SK-N-SH (cell line): ENCODE results near the gene APRT. TPM values are rescaled to one million over a fixed set of nuclear protein-coding genes. Genes with fewer than 3 reads are reported as not detected.

ENCODE experiments used
- CTCF ChIA-PET: fragments of 300-600, 350-600 bp; formaldehyde crosslinking; extraction: SDS; loops from one replicate; lab custom pipeline; 2021; lab: Yijun Ruan, JAX
- POLR2A ChIA-PET: fragments of 350-600 bp; sonication (Branson Sonifier 250); formaldehyde crosslinking; extraction: SDS; loops from one replicate; lab custom pipeline; 2020; ENCODE audit warnings: antibody characterized with exemption, inconsistent platforms; lab: Yijun Ruan, JAX
- DNase-seq: peaks from one replicate; pipeline ENCODE4 v3.0.0; 2012
- H2AFZ ChIP-seq: fragments of 200-600 bp; sonication (generic); 2 replicates; pipeline ENCODE4 v1.8.1; 2016; ENCODE audit warnings: antibody characterized with exemption, mild to moderate bottlenecking, low read depth
- H3F3A ChIP-seq: fragments of 200-600 bp; sonication (generic); replicated peaks from 2 replicates; pipeline ENCODE3; 2016; ENCODE audit warnings: antibody characterized with exemption, mild to moderate bottlenecking; ENCODE audit not compliant: insufficient read depth
- H3K27ac ChIP-seq, 2 experiments: fragments of 200-500 bp in 1 of 2; fragments of 200-600 bp in 1 of 2; sonication (Bioruptor generic) in 1 of 2; sonication (generic), shearing (Covaris generic) in 1 of 2; 2 replicates each; pipeline versions ENCODE4 v1.5.1 to v1.6.1; 2014 to 2016; ENCODE audit warnings: low read depth in 2 of 2, inconsistent platforms in 1 of 2, low read length in 1 of 2, mild to moderate bottlenecking in 1 of 2, mixed read lengths in 1 of 2
- H3K27me3 ChIP-seq: fragments of 200-600 bp; sonication (generic), shearing (Covaris generic); 2 replicates; pipeline ENCODE4 v1.6.1; 2016; ENCODE audit warnings: mixed run types; ENCODE audit not compliant: insufficient read depth
- H3K36me3 ChIP-seq, 2 experiments: fragments of 200-500 bp in 1 of 2; fragments of 200-600 bp in 1 of 2; sonication (Bioruptor generic) in 1 of 2; sonication (generic) in 1 of 2; replicated peaks in 1 of 2; 2 replicates each; pipeline versions ENCODE3 to v1.5.1; 2014 to 2016; ENCODE audit warnings: low read length in 1 of 2, mild to moderate bottlenecking in 1 of 2; ENCODE audit not compliant: insufficient read depth in 2 of 2, control insufficient read depth in 1 of 2
- H3K4me1 ChIP-seq, 2 experiments: fragments of 200-500 bp in 1 of 2; fragments of 200-600 bp in 1 of 2; sonication (Bioruptor generic) in 1 of 2; sonication (generic), shearing (Covaris generic) in 1 of 2; 2 replicates each; pipeline versions ENCODE4 v1.5.1 to v1.6.1; 2014 to 2016; ENCODE audit warnings: low read depth in 1 of 2, low read length in 1 of 2, mixed run types in 1 of 2; ENCODE audit not compliant: insufficient read depth in 2 of 2, control insufficient read depth in 1 of 2
- H3K4me2 ChIP-seq: fragments of 200-600 bp; sonication (generic), shearing (Covaris generic); 2 replicates; pipeline ENCODE4 v1.6.1; 2017; ENCODE audit warnings: mixed run types
- H3K4me3 ChIP-seq, 2 experiments: fragments of 200-500 bp in 1 of 2; fragments of 200-600 bp in 1 of 2; sonication (Bioruptor generic) in 1 of 2; sonication (generic), shearing (Covaris generic) in 1 of 2; 2 replicates each; pipeline versions ENCODE4 v1.5.1 to v1.8.1; 2014 to 2016; ENCODE audit warnings: low read depth in 2 of 2, inconsistent platforms in 1 of 2, low read length in 1 of 2, mild to moderate bottlenecking in 1 of 2, mixed read lengths in 1 of 2, moderate library complexity in 1 of 2
- H3K79me2 ChIP-seq: fragments of 200-600 bp; sonication (generic); 2 replicates; pipeline ENCODE4 v1.8.1; 2017; ENCODE audit warnings: mild to moderate bottlenecking; ENCODE audit not compliant: insufficient read depth
- H3K9ac ChIP-seq: fragments of 200-600 bp; sonication (generic); 2 replicates; pipeline ENCODE4 v1.6.1; 2017; ENCODE audit warnings: mixed run types
- H3K9me2 ChIP-seq: fragments of 200-600 bp; sonication (generic); 2 replicates; pipeline ENCODE4 v1.6.1; 2017; ENCODE audit warnings: mixed run types
- H3K9me3 ChIP-seq: fragments of 200-600 bp; sonication (generic); 2 replicates; pipeline ENCODE4 v1.6.1; 2017; ENCODE audit warnings: mixed run types, mild to moderate bottlenecking, moderate library complexity
- H4K20me1 ChIP-seq: fragments of 200-600 bp; sonication (generic); 2 replicates; pipeline ENCODE4 v1.6.1; 2017; ENCODE audit warnings: mild to moderate bottlenecking, mixed run types; ENCODE audit not compliant: insufficient read depth
- ELF1 ChIP-seq: IDR thresholded peaks from 2 replicates; pipeline ENCODE4 v1.4.0; 2012
- EP300 ChIP-seq, 2 experiments: IDR thresholded peaks; 2 replicates each; pipeline versions ENCODE4 v1.4.0 to v1.6.1; 2012; ENCODE audit warnings: borderline replicate concordance in 1 of 2, low read depth in 1 of 2, low read length in 1 of 2
- EZH2phosphoT487 ChIP-seq: fragments of 200-600 bp; sonication (generic); IDR thresholded peaks from 2 replicates; pipeline ENCODE4 v1.6.1; 2017; ENCODE audit warnings: low read depth, mixed run types, mild to moderate bottlenecking, antibody characterized with exemption, moderate library complexity, borderline replicate concordance
- FOSL2 ChIP-seq: IDR thresholded peaks from 2 replicates; pipeline ENCODE4 v1.4.0; 2012; ENCODE audit warnings: low read depth, mild to moderate bottlenecking, moderate library complexity, borderline replicate concordance
- GABPA ChIP-seq: IDR thresholded peaks from 2 replicates; pipeline ENCODE4 v1.4.0; 2012; ENCODE audit warnings: low read depth, mild to moderate bottlenecking
- GATA2 ChIP-seq: sonication (generic); formaldehyde crosslinking; IDR thresholded peaks from 2 replicates; pipeline ENCODE4 v1.5.0; 2020; ENCODE audit warnings: mild to moderate bottlenecking, missing genetic modification reagents
- MAX ChIP-seq: IDR thresholded peaks from 2 replicates; pipeline ENCODE4 v1.4.0; 2012; ENCODE audit warnings: low read depth
- NRF1 ChIP-seq: IDR thresholded peaks from 2 replicates; pipeline ENCODE4 v1.6.1; 2012; ENCODE audit warnings: low read depth, mild to moderate bottlenecking, low read length
- POLR2AphosphoS5 ChIP-seq: IDR thresholded peaks from 2 replicates; pipeline ENCODE4 v1.6.1; 2012; ENCODE audit warnings: low read depth, low read length
- RCOR1 ChIP-seq: fragments of 150-350 bp; IDR thresholded peaks from 2 replicates; pipeline ENCODE4 v1.6.1; 2017; ENCODE audit warnings: antibody characterized with exemption, low read length
- SIN3A ChIP-seq: IDR thresholded peaks from 2 replicates; pipeline ENCODE4 v1.6.1; 2012; ENCODE audit warnings: low read depth, mild to moderate bottlenecking, low read length, moderate library complexity, borderline replicate concordance
- SMC3 ChIP-seq: IDR thresholded peaks from 2 replicates; pipeline ENCODE4 v1.6.1; 2012; ENCODE audit warnings: low read depth, low read length, improper control_type of control experiment
- TEAD4 ChIP-seq: IDR thresholded peaks from 2 replicates; pipeline ENCODE4 v1.4.0; 2012; ENCODE audit warnings: mild to moderate bottlenecking, borderline replicate concordance; ENCODE audit not compliant: insufficient read depth
- USF2 ChIP-seq: fragments of 150-350 bp; IDR thresholded peaks from 2 replicates; pipeline ENCODE4 v1.6.1; 2017; ENCODE audit warnings: antibody characterized with exemption, low read length, low read depth, borderline replicate concordance
- WGBS: methylation state at CpG from one replicate; pipeline ENCODE4 v1.1.6; 2017; ENCODE audit warnings: low lambda C conversion rate; 5-methylcytosine and 5-hydroxymethylcytosine counted together
- polyA plus RNA-seq, 3 experiments: library from polyadenylated mRNA; depleted of rRNA; stranded (reverse); fragments of >200 nt; gene quantifications; 2 replicates each; pipeline ENCODE4 v1.2.3, GENCODE V29; 2012
- TF ChIP-seq, protein P1 (sequence below): fragments of 200-600 bp; sonication (generic); IDR thresholded peaks from 2 replicates; pipeline ENCODE4 v1.6.1; 2017; ENCODE audit warnings: antibody characterized with exemption, mild to moderate bottlenecking, moderate library complexity
- TF ChIP-seq, protein P2 (sequence below): fragments of 150-350 bp; IDR thresholded peaks from 2 replicates; pipeline ENCODE4 v1.6.1; 2016; ENCODE audit warnings: mild to moderate bottlenecking, low read depth, low read length
- TF ChIP-seq, protein P3 (sequence below): IDR thresholded peaks from 2 replicates; pipeline ENCODE4; 2012

Gene APRT
- polyA plus RNA-seq, 1 of the 3 experiments (the other 2 are of a cell fraction): 192 TPM

DNA sequence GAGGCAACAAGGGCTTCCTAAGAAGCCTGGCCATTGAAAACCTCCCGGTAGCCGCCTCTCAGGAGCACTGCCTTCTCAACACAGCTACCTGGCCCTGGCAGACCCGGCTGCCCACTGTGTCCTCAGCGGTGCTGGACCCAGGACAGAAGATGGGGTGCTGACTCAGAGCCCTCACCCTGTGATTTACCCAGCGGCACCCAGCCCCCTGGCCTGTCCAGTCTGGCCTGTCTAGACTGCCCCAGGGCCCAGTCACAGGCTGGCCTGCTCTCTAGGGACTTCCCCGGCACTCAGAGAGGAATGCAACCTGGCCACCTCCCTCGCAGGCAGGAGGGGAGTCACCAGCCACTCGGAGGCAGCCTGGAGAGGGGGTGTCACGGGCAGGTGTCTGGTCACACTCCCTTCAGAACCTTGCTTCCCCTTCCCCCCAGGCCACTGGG is 46.8 kb downstream of the APRT start:
- no peak overlapping the region for H3K4me2 ChIP-seq
- whole genome bisulfite sequencing: 57% methylated on average over 6 of the region's 9 CpGs
- H3F3A ChIP-seq: no peaks in the 10 kb centered on the region
- no peak overlapping the region for H3K27ac ChIP-seq
- no peaks in the 10 kb centered on the region for H3K9me3 ChIP-seq
- ChIA-PET POLR2A (no interaction called here), CTCF (interaction anchor here (1.0 to 30.9 kb wide), 3 partner anchors 9 to 25 kb away, joined by 4 to 540 read pairs (median 93); no protein-coding TSS in a partner anchor)
- H3K79me2 ChIP-seq: peaks cover 98% of the 10 kb centered on the region
- no peaks in the 10 kb centered on the region for H3K9me2 ChIP-seq
- H3K9ac ChIP-seq: no peak overlapping the region
- peaks cover 24 to 29% of the 10 kb centered on the region in 2 experiments; a peak in 3 of 4 replicates for H3K4me1 ChIP-seq
- peaks cover 0 to 3% of the 10 kb centered on the region in 2 experiments for H3K36me3 ChIP-seq
- H4K20me1 ChIP-seq: peaks cover 97% of the 10 kb centered on the region
- TF ChIP-seq NRF1 (no peak), ELF1 (no peak), USF2 (no peak)
- no peak for DNase-seq
- no peaks in the 10 kb centered on the region for H3K27me3 ChIP-seq
- H2AFZ ChIP-seq: no peak overlapping the region
- no peak overlapping the region for H3K4me3 ChIP-seq

DNA sequence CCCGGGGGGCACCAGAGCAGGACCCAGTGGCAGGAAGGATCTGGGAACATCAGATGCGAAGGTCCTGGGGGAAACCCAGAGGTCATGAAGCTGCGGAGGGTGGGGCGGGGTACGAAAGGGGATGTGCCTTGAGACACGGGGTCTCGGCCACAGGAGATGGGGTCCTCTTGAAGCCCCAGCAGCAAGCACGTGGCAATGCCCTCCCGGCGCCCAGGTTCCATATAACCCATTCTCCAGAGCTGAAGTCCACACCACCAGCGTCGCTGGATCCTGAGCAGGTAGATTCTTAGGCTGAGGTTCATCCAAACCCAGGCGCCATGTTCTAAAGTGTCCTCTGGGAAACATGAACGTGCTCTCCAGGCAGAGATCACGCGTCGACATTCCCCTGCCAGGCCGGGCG is 47.6 kb downstream of the APRT start:
- no peak for TF ChIP-seq ELF1
- TF ChIP-seq SMC3: no peak
- TF ChIP-seq SIN3A: no peak
- TF ChIP-seq, protein P1, sequence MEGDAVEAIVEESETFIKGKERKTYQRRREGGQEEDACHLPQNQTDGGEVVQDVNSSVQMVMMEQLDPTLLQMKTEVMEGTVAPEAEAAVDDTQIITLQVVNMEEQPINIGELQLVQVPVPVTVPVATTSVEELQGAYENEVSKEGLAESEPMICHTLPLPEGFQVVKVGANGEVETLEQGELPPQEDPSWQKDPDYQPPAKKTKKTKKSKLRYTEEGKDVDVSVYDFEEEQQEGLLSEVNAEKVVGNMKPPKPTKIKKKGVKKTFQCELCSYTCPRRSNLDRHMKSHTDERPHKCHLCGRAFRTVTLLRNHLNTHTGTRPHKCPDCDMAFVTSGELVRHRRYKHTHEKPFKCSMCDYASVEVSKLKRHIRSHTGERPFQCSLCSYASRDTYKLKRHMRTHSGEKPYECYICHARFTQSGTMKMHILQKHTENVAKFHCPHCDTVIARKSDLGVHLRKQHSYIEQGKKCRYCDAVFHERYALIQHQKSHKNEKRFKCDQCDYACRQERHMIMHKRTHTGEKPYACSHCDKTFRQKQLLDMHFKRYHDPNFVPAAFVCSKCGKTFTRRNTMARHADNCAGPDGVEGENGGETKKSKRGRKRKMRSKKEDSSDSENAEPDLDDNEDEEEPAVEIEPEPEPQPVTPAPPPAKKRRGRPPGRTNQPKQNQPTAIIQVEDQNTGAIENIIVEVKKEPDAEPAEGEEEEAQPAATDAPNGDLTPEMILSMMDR: no peak
- TF ChIP-seq POLR2AphosphoS5: no peak
- TF ChIP-seq, protein P2, sequence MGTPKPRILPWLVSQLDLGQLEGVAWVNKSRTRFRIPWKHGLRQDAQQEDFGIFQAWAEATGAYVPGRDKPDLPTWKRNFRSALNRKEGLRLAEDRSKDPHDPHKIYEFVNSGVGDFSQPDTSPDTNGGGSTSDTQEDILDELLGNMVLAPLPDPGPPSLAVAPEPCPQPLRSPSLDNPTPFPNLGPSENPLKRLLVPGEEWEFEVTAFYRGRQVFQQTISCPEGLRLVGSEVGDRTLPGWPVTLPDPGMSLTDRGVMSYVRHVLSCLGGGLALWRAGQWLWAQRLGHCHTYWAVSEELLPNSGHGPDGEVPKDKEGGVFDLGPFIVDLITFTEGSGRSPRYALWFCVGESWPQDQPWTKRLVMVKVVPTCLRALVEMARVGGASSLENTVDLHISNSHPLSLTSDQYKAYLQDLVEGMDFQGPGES: no peak
- TF ChIP-seq EZH2phosphoT487: no peak
- TF ChIP-seq EP300 (IDR thresholded peaks at IDR 0.05; ENCODE audit: borderline replicate concordance in 1 of 2, low read depth in 1 of 2, low read length in 1 of 2): no peak
- TF ChIP-seq GATA2: no peak
- TF ChIP-seq RCOR1: no peak
- no peak for TF ChIP-seq FOSL2
- TF ChIP-seq TEAD4: no peak
- TF ChIP-seq GABPA: no peak
- TF ChIP-seq, protein P3, sequence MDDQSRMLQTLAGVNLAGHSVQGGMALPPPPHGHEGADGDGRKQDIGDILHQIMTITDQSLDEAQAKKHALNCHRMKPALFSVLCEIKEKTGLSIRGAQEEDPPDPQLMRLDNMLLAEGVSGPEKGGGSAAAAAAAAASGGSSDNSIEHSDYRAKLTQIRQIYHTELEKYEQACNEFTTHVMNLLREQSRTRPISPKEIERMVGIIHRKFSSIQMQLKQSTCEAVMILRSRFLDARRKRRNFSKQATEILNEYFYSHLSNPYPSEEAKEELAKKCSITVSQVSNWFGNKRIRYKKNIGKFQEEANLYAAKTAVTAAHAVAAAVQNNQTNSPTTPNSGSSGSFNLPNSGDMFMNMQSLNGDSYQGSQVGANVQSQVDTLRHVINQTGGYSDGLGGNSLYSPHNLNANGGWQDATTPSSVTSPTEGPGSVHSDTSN: no peak
- no peak for TF ChIP-seq NRF1
- TF ChIP-seq MAX: no peak
- no peak overlapping the region for H3K9ac ChIP-seq
- H3F3A ChIP-seq: no peaks in the 10 kb centered on the region
- 89% methylated on average over 8 of the region's 19 CpGs for WGBS
- H3K27ac ChIP-seq: no peak overlapping the region
- no peak overlapping the region for H2AFZ ChIP-seq
- H3K79me2 ChIP-seq: peaks cover 98% of the 10 kb centered on the region
- peaks cover 0 to 3% of the 10 kb centered on the region in 2 experiments for H3K36me3 ChIP-seq
- H3K27me3 ChIP-seq: no peaks in the 10 kb centered on the region
- H3K9me2 ChIP-seq: no peaks in the 10 kb centered on the region
- H3K4me3 ChIP-seq: no peak overlapping the region
- ChIA-PET CTCF (interaction anchor here (0.6 to 30.9 kb wide), 3 partner anchors 8 to 319 kb away, joined by 3 to 540 read pairs (median 93); no protein-coding TSS in a partner anchor), POLR2A (interaction anchor here (0.7 kb wide), 1 partner anchor 10 kb away, joined by 7 read pairs; no protein-coding TSS in a partner anchor)
- H4K20me1 ChIP-seq: peaks cover 97% of the 10 kb centered on the region
- H3K4me1 ChIP-seq: peaks cover 19 to 22% of the 10 kb centered on the region in 2 experiments; a peak in 3 of 4 replicates
- H3K4me2 ChIP-seq: no peak overlapping the region
- no peaks in the 10 kb centered on the region for H3K9me3 ChIP-seq
- DNase-seq: no peak
